Right lobe of liver (tissue), 6 donors: ENCODE results near the gene EFNA5. TPM values are rescaled to one million over a fixed set of nuclear protein-coding genes. Genes with fewer than 3 reads are reported as not detected.
A peak's percentile ranks its signal among the peaks of the same experiment; 100 is the strongest.

Experiments
- ATAC-seq, 4 donors: fragments of 200-7000 bp; cut with Tn5 transposase; one replicate each; pipeline ENCODE4 v1.9.1; 2020; ENCODE audit warnings: mild to moderate bottlenecking in 4 of 4, moderate library complexity in 4 of 4
- DNase-seq, 3 donors: peaks; one replicate each; pipeline ENCODE4 v3.0.0-alpha.2; 2020
- H3K27ac ChIP-seq, 3 donors: fragments of 200-600 bp; one replicate each; pipeline ENCODE4 v1.8.0; 2022
- H3K27me3 ChIP-seq, 2 donors: fragments of 200-600 bp; one replicate each; pipeline ENCODE4 v1.8.0; 2022
- H3K36me3 ChIP-seq, 4 donors: fragments of 200-600 bp; sonication (generic) in 1 of 4; one replicate each; pipeline versions ENCODE4 v1.5.1 to v1.8.0; 2017 to 2022; ENCODE audit warnings: control low read depth in 1 of 4
- H3K4me1 ChIP-seq, 4 donors: fragments of 200-600 bp; sonication (generic) in 1 of 4; one replicate each; pipeline versions ENCODE4 v1.5.1 to v1.8.0; 2017 to 2022; ENCODE audit warnings: control low read depth in 1 of 4
- H3K4me3 ChIP-seq, 3 donors: fragments of 200-600 bp; one replicate each; pipeline ENCODE4 v1.8.0; 2022
- H3K9me3 ChIP-seq, 4 donors: fragments of 200-600 bp; sonication (generic) in 1 of 4; one replicate each; pipeline versions ENCODE4 v1.5.1 to v1.8.0; 2017 to 2022; ENCODE audit warnings: control low read depth in 1 of 4
- POLR2A ChIP-seq: fragments of 450-650 bp; IDR thresholded peaks from one replicate; pipeline ENCODE4 v1.6.1; 2017; ENCODE audit warnings: antibody characterized with exemption, mild to moderate bottlenecking
- WGBS: methylation state at CpG from one replicate; pipeline ENCODE4 v1.1.6; 2018; ENCODE audit warnings: low coverage, low lambda C conversion rate; ENCODE audit not compliant: insufficient coverage; ENCODE audit errors: missing lambda C conversion rate; 5-methylcytosine and 5-hydroxymethylcytosine counted together
- intact Hi-C, 2 donors: fragments of 100-400 bp; cut with DNase I; formaldehyde crosslinking; loops; one replicate each; pipeline versions ENCODE4 v1.11.2 to v1.14.1; 2022
- total RNA-seq, 6 experiments: library from RNA; depleted of rRNA in 2 of 6; stranded (reverse); fragments of >200 nt in 2 of 6; fragmentation: NEBNext Ultra II Directional in 3 of 6; extraction: Animal tissue kit (Norgen Biotek cat#: 25700) in 3 of 6; gene quantifications; one replicate each; pipeline versions ENCODE4 v1.1.0 to v1.2.4, GENCODE V29; 2016 to 2023
- TF ChIP-seq, protein P1 (sequence below), 4 donors: fragments of 200-600 bp in 3 of 4; fragments of 450-650 bp in 1 of 4; IDR thresholded peaks; one replicate each; pipeline versions ENCODE4 v1.5.1 to v1.8.0; 2016 to 2022; ENCODE audit warnings: antibody characterized with exemption in 4 of 4, mild to moderate bottlenecking in 2 of 4
- donor health status: DM: no; HTN: yes; CAD: no.
- donor health status: DM: no; HTN: no; CAD: no.
- donor health status: DM: no; HTN: no; CAD: no.
- donor health status: DM: no; HTN: yes; CAD: no.
- donor health status: DM: no; HTN: yes; CAD: no.

Gene EFNA5
- total RNA-seq, 6 experiments from 2014 or later = 0.18 to 11.7 (median 1.4) TPM

- Histone ChIP-seq H3K4me3 (no peak overlapping the region), H3K9me3 (no peaks in the 10 kb centered on the region), H3K27me3 (no peaks in the 10 kb centered on the region), H3K27ac (no peak overlapping the region), H3K36me3 (no peaks in the 10 kb centered on the region), H3K4me1 (no peaks in the 10 kb centered on the region)
- ATAC-seq (no peak), DNase-seq (no peak)
- intact Hi-C loops = no loop called here
- 86% methylated on average over 3 of the region's 3 CpGs for WGBS
- TF ChIP-seq, protein P1, sequence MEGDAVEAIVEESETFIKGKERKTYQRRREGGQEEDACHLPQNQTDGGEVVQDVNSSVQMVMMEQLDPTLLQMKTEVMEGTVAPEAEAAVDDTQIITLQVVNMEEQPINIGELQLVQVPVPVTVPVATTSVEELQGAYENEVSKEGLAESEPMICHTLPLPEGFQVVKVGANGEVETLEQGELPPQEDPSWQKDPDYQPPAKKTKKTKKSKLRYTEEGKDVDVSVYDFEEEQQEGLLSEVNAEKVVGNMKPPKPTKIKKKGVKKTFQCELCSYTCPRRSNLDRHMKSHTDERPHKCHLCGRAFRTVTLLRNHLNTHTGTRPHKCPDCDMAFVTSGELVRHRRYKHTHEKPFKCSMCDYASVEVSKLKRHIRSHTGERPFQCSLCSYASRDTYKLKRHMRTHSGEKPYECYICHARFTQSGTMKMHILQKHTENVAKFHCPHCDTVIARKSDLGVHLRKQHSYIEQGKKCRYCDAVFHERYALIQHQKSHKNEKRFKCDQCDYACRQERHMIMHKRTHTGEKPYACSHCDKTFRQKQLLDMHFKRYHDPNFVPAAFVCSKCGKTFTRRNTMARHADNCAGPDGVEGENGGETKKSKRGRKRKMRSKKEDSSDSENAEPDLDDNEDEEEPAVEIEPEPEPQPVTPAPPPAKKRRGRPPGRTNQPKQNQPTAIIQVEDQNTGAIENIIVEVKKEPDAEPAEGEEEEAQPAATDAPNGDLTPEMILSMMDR (IDR thresholded peaks at IDR 0.05) = no peak
- TF ChIP-seq POLR2A = no peak
Measured at GRCh38 chr5:107687937-107688336, 17.2 kb upstream of the EFNA5 start.

DNA sequence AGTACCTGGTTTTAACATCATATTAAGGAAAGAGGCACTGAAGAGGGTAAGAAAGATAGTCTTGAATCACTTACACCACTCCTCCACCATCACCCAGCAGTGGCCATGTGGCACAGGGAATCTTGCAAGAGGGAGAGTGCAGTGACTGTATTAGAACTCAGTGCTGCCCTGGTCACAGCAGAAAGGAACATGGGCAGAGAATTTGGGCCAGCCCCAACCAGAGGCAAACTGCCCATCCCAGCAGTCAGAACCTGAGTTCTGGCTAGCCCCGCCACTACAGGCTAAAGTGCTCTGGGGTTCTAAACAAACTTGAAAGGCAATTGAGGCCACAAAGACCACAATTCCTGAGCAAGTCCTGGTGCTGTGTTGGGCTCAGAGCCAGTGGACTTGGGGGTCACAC lies 16.7 kb upstream of the EFNA5 start:
- intact Hi-C loops = no loop called here
- no CpG with 5 or more reads among the region's 1 CpG for WGBS
- no peak overlapping the region for H3K4me3 ChIP-seq
- no peaks in the 10 kb centered on the region for H3K27me3 ChIP-seq
- no peak overlapping the region for H3K27ac ChIP-seq
- ATAC-seq (no peak), DNase-seq (no peak)
- H3K9me3 ChIP-seq = no peaks in the 10 kb centered on the region
- no peaks in the 10 kb centered on the region for H3K36me3 ChIP-seq
- no peak for TF ChIP-seq POLR2A
- TF ChIP-seq, protein P1 (IDR thresholded peaks at IDR 0.05) = no peak
- H3K4me1 ChIP-seq = no peaks in the 10 kb centered on the region

GRCh38 chr5:107682533-107682932 lies 11.8 kb upstream of the EFNA5 start:
- intact Hi-C loops = no loop called here
- ATAC-seq (no peak), DNase-seq (no peak)
- Histone ChIP-seq H3K27ac (no peak overlapping the region), H3K9me3 (no peaks in the 10 kb centered on the region), H3K4me1 (no peaks in the 10 kb centered on the region), H3K36me3 (no peaks in the 10 kb centered on the region), H3K4me3 (no peak overlapping the region), H3K27me3 (no peaks in the 10 kb centered on the region)
- no peak for TF ChIP-seq POLR2A
- TF ChIP-seq, protein P1 (IDR thresholded peaks at IDR 0.05) = no peak
- 44% methylated on average over 3 of the region's 3 CpGs for WGBS

DNA sequence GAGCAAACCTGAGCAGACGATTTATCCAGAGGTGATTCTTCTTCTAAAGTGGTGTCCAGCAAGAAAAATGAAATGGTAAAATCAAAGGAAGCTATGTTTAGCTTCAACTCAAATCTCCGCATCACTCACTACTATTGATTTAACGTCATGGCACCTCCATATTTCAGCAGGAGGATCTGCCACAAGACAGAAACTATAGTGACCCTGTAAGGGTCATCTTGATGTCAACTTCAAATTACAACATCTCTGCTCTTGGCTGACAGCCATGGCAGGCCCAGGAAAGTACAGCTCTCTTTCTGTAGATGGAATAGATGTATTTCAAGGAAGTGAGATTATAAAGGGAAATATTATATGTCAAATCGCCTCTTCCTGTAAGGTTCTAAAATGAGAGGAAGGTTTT lies 10.1 kb upstream of the EFNA5 start:
- no peaks in the 10 kb centered on the region for H3K36me3 ChIP-seq
- H3K9me3 ChIP-seq = no peaks in the 10 kb centered on the region
- intact Hi-C loops = no loop called here
- no peak overlapping the region for H3K27ac ChIP-seq
- DNase-seq = peak in 1 of 3 donors; percentile 23
- 58% methylated on average over 4 of the region's 4 CpGs for WGBS
- no peaks in the 10 kb centered on the region for H3K4me1 ChIP-seq
- no peak overlapping the region for H3K4me3 ChIP-seq
- no peak for TF ChIP-seq POLR2A
- TF ChIP-seq, protein P1 (IDR thresholded peaks at IDR 0.05) = no peak
- peak in 3 of 4 donors; percentile 49 to 84 (median 70) for ATAC-seq
- H3K27me3 ChIP-seq = no peaks in the 10 kb centered on the region

DNA sequence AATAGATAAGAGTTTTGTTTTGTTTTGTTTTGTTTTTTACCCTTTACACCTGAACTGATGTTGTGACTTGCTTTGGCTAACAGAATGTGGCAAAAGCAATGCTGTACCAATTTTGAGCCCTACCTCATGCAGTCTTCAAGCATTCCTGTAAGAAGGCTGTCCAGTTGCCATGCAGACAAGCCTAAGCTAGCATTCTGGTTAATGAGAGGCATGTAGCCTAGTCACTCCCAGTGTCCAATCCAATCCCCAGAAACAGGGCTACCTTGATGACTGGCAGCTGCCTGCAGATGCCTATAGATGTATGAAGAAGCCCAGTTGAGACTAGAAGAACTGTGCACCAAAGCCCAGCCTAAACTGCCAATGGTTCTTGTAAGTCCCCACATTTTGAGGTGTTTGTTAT lies 9.4 kb upstream of the EFNA5 start:
- no peaks in the 10 kb centered on the region for H3K4me1 ChIP-seq
- intact Hi-C loops = no loop called here
- H3K4me3 ChIP-seq = no peak overlapping the region
- DNase-seq = no peak
- no peak for ATAC-seq
- no peaks in the 10 kb centered on the region for H3K36me3 ChIP-seq
- no peaks in the 10 kb centered on the region for H3K9me3 ChIP-seq
- H3K27ac ChIP-seq = no peak overlapping the region
- TF ChIP-seq, protein P1 (IDR thresholded peaks at IDR 0.05) = no peak
- no peak for TF ChIP-seq POLR2A
- peaks cover 0 to 2% of the 10 kb centered on the region in 2 donors for H3K27me3 ChIP-seq
